ENCODE data around the gene FEN1. TPM values are rescaled to one million over a fixed set of nuclear protein-coding genes. Genes with fewer than 3 reads are reported as not detected.

Gene FEN1
- total and polyA plus RNA-seq, 2 of the 8 experiments (the other 6 are each of a cell fraction or from before 2014, with no cell fraction given), result 52.6 to 86.1 TPM

GRCh38 chr11:61771195-61771894 lies 21.4 kb upstream of the FEN1 start:
- Histone ChIP-seq H3K56ac (replicated peaks; ENCODE audit: insufficient read length, low read depth, low read length) (no peak overlapping the region), H3K9me3 (ENCODE audit: insufficient read depth in 2 of 2, low read depth in 1 of 2, low read length in 1 of 2) (no peaks in the 10 kb centered on the region), H3K23ac (ENCODE audit: insufficient read length) (no peak overlapping the region), H3K23me2 (ENCODE audit: low read depth, low read length) (no peaks in the 10 kb centered on the region), H3K79me2 (ENCODE audit: control insufficient read depth in 1 of 2, insufficient read depth in 2 of 2, low read length in 2 of 2) (no peaks in the 10 kb centered on the region), H3K79me1 (ENCODE audit: low read depth, low read length) (no peaks in the 10 kb centered on the region), H4K91ac (replicated peaks; ENCODE audit: insufficient read length, low read length) (peak overlapping the region; percentile 91), H3K4ac (replicated peaks; ENCODE audit: insufficient read length, low read depth, low read length) (no peak overlapping the region), H3K14ac (ENCODE audit: insufficient read length) (no peak overlapping the region), H3K4me3 (ENCODE audit: extremely low read depth in 1 of 4, insufficient read depth in 2 of 4, low read depth in 3 of 4, low read length in 4 of 4) (no peak overlapping the region), H2BK120ac (replicated peaks; ENCODE audit: low read depth, low read length) (no peak overlapping the region), H3K18ac (ENCODE audit: extremely low read depth, low read length) (no peak overlapping the region), H3K4me2 (ENCODE audit: insufficient read depth in 1 of 2, low read depth in 2 of 2, low read length in 2 of 2) (no peak overlapping the region), H2BK15ac (ENCODE audit: low read length) (no peak overlapping the region), H3K36me3 (ENCODE audit: control insufficient read depth in 2 of 4, insufficient read depth in 4 of 4, low read length in 3 of 4) (no peaks in the 10 kb centered on the region), H3K4me1 (replicated peaks in 1 of 4; ENCODE audit: control insufficient read depth in 3 of 4, insufficient read depth in 4 of 4, low read length in 3 of 4) (peaks cover 0 to 19% (median 11%) of the 10 kb centered on the region in 4 experiments; a peak in 5 of 7 replicates), H2BK5ac (ENCODE audit: low read depth, low read length) (no peak overlapping the region), H2BK20ac (ENCODE audit: low read length) (no peak overlapping the region), H3K27ac (ENCODE audit: low read depth, low read length) (no peak overlapping the region), H3K9ac (replicated peaks in 1 of 4; ENCODE audit: extremely low read depth in 1 of 4, low read depth in 3 of 4, low read length in 3 of 4) (no peak overlapping the region), H4K5ac (ENCODE audit: insufficient read length, low read depth, low read length) (no peak overlapping the region), H2BK12ac (ENCODE audit: low read depth, low read length) (peak overlapping the region; percentile 98; the same call in 1 of the 2 replicates), H4K20me1 (replicated peaks in 1 of 2; ENCODE audit: control insufficient read depth in 1 of 2, insufficient read depth in 2 of 2, low read length in 2 of 2) (no peaks in the 10 kb centered on the region), H3K27me3 (replicated peaks in 1 of 4; ENCODE audit: control insufficient read depth in 3 of 4, extremely low read depth in 1 of 4, insufficient read depth in 3 of 4, low read length in 3 of 4) (no peaks in the 10 kb centered on the region), H4K8ac (ENCODE audit: extremely low read depth, insufficient read depth, low read length) (peak overlapping the region; percentile 72; the same call in 1 of the 2 replicates), H2AK5ac (ENCODE audit: low read depth, low read length) (peak overlapping the region; percentile 82; the same call in 1 of the 2 replicates), H2AFZ (ENCODE audit: low read length) (no peak overlapping the region)
- ChIA-PET CTCF (ENCODE audit: partially characterized antibody) (interaction anchor here (1.1 to 4.9 kb wide), 8 partner anchors 9 to 33 kb away, joined by 3 to 52 read pairs (median 6); no protein-coding TSS in a partner anchor), POLR2A (ENCODE audit: partially characterized antibody) (interaction anchor here (1.2 to 4.0 kb wide), 4 partner anchors 17 to 27 kb away, joined by 3 to 16 read pairs (median 8); partner anchors contain the start of genes FEN1 and TMEM258)
- 90% methylated on average over 12 of the region's 15 CpGs; no CpG with 5 or more reads in 1 of the 2 experiments for WGBS, 2 experiments (ENCODE audit: extremely low coverage in 1 of 2, insufficient coverage in 1 of 2, insufficient read length in 1 of 2, insufficient replicate concordance in 2 of 2, low coverage in 1 of 2, low lambda C conversion rate in 2 of 2, missing lambda C conversion rate in 1 of 2)
- DNase-seq (ENCODE audit: low read depth in 1 of 2, low spot score in 2 of 2), result no peak
- no peak for FAIRE-seq
- TF ChIP-seq POLR2A (IDR thresholded peaks at IDR 0.05; ENCODE audit: control extremely low read depth in 1 of 2, low read depth in 2 of 2, low read length in 2 of 2) (no peak), EZH2 (IDR thresholded peaks at IDR 0.05; ENCODE audit: low read depth, low read length, severe bottlenecking) (no peak), TAF7 (optimal IDR thresholded peaks at IDR 0.05; ENCODE audit: borderline replicate concordance, low read depth, low read length) (no peak), POU5F1 (IDR thresholded peaks at IDR 0.05; ENCODE audit: low read depth, low read length) (no peak), BACH1 (IDR thresholded peaks at IDR 0.05; ENCODE audit: low read length) (no peak), EGR1 (IDR thresholded peaks at IDR 0.05; ENCODE audit: borderline replicate concordance, low read depth, low read length) (no peak), CTBP2 (IDR thresholded peaks at IDR 0.05; ENCODE audit: borderline replicate concordance, insufficient read depth, insufficient read length, low read length) (no peak), JUND (IDR thresholded peaks at IDR 0.05; ENCODE audit: low read length) (no peak), KDM4A (IDR thresholded peaks at IDR 0.05; ENCODE audit: low read depth, low read length, severe bottlenecking) (no peak), TEAD4 (IDR thresholded peaks at IDR 0.05; ENCODE audit: low read depth, low read length) (no peak), YY1 (IDR thresholded peaks at IDR 0.05; ENCODE audit: low read depth, low read length) (no peak), MAFK (IDR thresholded peaks at IDR 0.05; ENCODE audit: low read depth, low read length) (no peak), SIN3A (conservative IDR thresholded peaks at IDR 0.05 in 1 of 2, IDR thresholded peaks at IDR 0.05 in 1 of 2; ENCODE audit: low read depth in 1 of 2, low read length in 2 of 2) (no peak)
